ENCODE measurements around the gene NHS. TPM values are rescaled to one million over a fixed set of nuclear protein-coding genes. Genes with fewer than 3 reads are reported as not detected.

The NHS gene
- total and polyA plus RNA-seq, 2 of the 4 experiments (the other 2 are of a cell fraction) = 0.36 to 0.90 TPM

DNA sequence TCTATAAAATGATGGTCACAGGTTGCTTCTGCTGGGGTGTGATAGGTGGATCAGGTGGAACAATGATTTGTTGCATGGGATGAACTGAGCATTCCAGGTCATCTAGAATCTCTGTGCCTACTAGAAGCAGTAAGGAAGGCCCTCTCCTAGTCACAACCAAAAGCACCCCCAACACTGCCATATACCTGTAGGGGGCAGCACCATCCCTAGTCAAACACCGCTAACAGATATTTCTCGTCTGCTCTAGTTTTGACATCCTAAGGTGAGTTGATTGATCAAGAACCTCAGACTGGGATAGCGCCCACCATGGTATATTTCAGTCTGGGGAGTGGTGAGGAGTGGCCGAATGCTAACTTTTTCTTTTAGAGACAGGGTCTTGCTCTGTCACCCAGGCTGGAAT is 160.2 kb downstream of the NHS start:
- Histone ChIP-seq H4K5ac (ENCODE audit: low read depth, low read length) (no peak overlapping the region), H3K4me1 (ENCODE audit: control insufficient read depth, insufficient read depth, low read length) (no peaks in the 10 kb centered on the region), H2AFZ (replicated peaks; ENCODE audit: low read length, poor library complexity) (no peak overlapping the region), H2BK5ac (ENCODE audit: low read depth, low read length, poor library complexity, severe bottlenecking) (no peak overlapping the region), H3K9me1 (ENCODE audit: insufficient read depth, low read length) (no peaks in the 10 kb centered on the region; the same call in 1 of the 2 replicates), H3K9ac (ENCODE audit: low read depth, low read length) (no peak overlapping the region), H3K4ac (ENCODE audit: low read depth, low read length) (no peak overlapping the region), H3K23ac (ENCODE audit: low read depth, low read length) (no peak overlapping the region), H2AK9ac (replicated peaks; ENCODE audit: low read depth, low read length, poor library complexity) (no peak overlapping the region), H3K36me3 (ENCODE audit: control insufficient read depth, insufficient read depth, low read length) (no peaks in the 10 kb centered on the region), H3K18ac (ENCODE audit: low read depth, low read length) (no peak overlapping the region), H3K27me3 (ENCODE audit: control insufficient read depth, insufficient read depth, low read length) (no peaks in the 10 kb centered on the region; the same call in none of the 2 replicates), H3K4me2 (ENCODE audit: low read depth, low read length) (no peak overlapping the region), H3K4me3 (ENCODE audit: insufficient read depth, low read depth, low read length) (no peak overlapping the region), H2BK120ac (ENCODE audit: low read depth, low read length) (no peak overlapping the region), H2BK20ac (ENCODE audit: low read depth, low read length) (no peak overlapping the region), H3K79me1 (ENCODE audit: low read depth in 1 of 2, low read length in 2 of 2) (no peaks in the 10 kb centered on the region; a peak in 1 of 4 replicates), H2BK15ac (ENCODE audit: low read depth, low read length) (no peak overlapping the region), H4K91ac (ENCODE audit: insufficient read depth, low read depth, low read length) (no peak overlapping the region), H4K8ac (ENCODE audit: low read depth in 2 of 2, low read length in 2 of 2) (no peak overlapping the region), H3K9me3 (ENCODE audit: control insufficient read depth, insufficient read depth, low read length) (peaks cover 2% of the 10 kb centered on the region; the same call in 1 of the 2 replicates), H4K20me1 (ENCODE audit: insufficient read depth, low read length) (no peaks in the 10 kb centered on the region), H3K14ac (replicated peaks; ENCODE audit: low read depth, low read length) (no peak overlapping the region), H3K27ac (ENCODE audit: insufficient read depth, low read length) (no peak overlapping the region), H2AK5ac (ENCODE audit: low read depth, low read length) (no peak overlapping the region), H3K56ac (ENCODE audit: extremely low read depth, insufficient read depth, low read length) (no peak overlapping the region)
- TF ChIP-seq, protein P1, sequence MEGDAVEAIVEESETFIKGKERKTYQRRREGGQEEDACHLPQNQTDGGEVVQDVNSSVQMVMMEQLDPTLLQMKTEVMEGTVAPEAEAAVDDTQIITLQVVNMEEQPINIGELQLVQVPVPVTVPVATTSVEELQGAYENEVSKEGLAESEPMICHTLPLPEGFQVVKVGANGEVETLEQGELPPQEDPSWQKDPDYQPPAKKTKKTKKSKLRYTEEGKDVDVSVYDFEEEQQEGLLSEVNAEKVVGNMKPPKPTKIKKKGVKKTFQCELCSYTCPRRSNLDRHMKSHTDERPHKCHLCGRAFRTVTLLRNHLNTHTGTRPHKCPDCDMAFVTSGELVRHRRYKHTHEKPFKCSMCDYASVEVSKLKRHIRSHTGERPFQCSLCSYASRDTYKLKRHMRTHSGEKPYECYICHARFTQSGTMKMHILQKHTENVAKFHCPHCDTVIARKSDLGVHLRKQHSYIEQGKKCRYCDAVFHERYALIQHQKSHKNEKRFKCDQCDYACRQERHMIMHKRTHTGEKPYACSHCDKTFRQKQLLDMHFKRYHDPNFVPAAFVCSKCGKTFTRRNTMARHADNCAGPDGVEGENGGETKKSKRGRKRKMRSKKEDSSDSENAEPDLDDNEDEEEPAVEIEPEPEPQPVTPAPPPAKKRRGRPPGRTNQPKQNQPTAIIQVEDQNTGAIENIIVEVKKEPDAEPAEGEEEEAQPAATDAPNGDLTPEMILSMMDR (conservative IDR thresholded peaks at IDR 0.05; ENCODE audit: low read depth, low read length) = peak; percentile 52
- peak; percentile 71 for TF ChIP-seq RAD21 (IDR thresholded peaks at IDR 0.05; ENCODE audit: low read length)
- no peak for TF ChIP-seq FOS (IDR thresholded peaks at IDR 0.05; ENCODE audit: low read depth, low read length)
- TF ChIP-seq MAZ (IDR thresholded peaks at IDR 0.05; ENCODE audit: borderline replicate concordance, low read depth, low read length) = no peak
- no peak for TF ChIP-seq CHD1 (IDR thresholded peaks at IDR 0.05; ENCODE audit: low read depth, low read length)
- TF ChIP-seq CEBPB (IDR thresholded peaks at IDR 0.05; ENCODE audit: low read depth, low read length) = no peak
- no peak for TF ChIP-seq RFX5 (IDR thresholded peaks at IDR 0.05; ENCODE audit: low read depth, low read length)
- TF ChIP-seq, protein P2, sequence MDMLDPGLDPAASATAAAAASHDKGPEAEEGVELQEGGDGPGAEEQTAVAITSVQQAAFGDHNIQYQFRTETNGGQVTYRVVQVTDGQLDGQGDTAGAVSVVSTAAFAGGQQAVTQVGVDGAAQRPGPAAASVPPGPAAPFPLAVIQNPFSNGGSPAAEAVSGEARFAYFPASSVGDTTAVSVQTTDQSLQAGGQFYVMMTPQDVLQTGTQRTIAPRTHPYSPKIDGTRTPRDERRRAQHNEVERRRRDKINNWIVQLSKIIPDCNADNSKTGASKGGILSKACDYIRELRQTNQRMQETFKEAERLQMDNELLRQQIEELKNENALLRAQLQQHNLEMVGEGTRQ (IDR thresholded peaks at IDR 0.05; ENCODE audit: low read depth, low read length) = no peak
- TF ChIP-seq MXI1 (IDR thresholded peaks at IDR 0.05; ENCODE audit: borderline replicate concordance, low read depth, low read length) = no peak
- TF ChIP-seq MAFK (IDR thresholded peaks at IDR 0.05; ENCODE audit: low read depth, low read length) = no peak
- TF ChIP-seq, protein P3, sequence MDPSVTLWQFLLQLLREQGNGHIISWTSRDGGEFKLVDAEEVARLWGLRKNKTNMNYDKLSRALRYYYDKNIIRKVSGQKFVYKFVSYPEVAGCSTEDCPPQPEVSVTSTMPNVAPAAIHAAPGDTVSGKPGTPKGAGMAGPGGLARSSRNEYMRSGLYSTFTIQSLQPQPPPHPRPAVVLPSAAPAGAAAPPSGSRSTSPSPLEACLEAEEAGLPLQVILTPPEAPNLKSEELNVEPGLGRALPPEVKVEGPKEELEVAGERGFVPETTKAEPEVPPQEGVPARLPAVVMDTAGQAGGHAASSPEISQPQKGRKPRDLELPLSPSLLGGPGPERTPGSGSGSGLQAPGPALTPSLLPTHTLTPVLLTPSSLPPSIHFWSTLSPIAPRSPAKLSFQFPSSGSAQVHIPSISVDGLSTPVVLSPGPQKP (IDR thresholded peaks at IDR 0.05; ENCODE audit: borderline replicate concordance, low read depth, low read length) = no peak
- peak; percentile 57 for TF ChIP-seq SMC3 (IDR thresholded peaks at IDR 0.05; ENCODE audit: low read depth, low read length)
- TF ChIP-seq NFE2L2 (IDR thresholded peaks at IDR 0.05; ENCODE audit: low read depth, low read length) = no peak
- TF ChIP-seq BHLHE40 (IDR thresholded peaks at IDR 0.05; ENCODE audit: low read depth, low read length) = no peak
- no peak for TF ChIP-seq RCOR1 (IDR thresholded peaks at IDR 0.05; ENCODE audit: insufficient replicate concordance, low read length)
- no peak for TF ChIP-seq POLR2A (IDR thresholded peaks at IDR 0.05; ENCODE audit: low read depth, low read length)
- no TSS peak for BruUV-seq (replicated peaks)
- ATAC-seq (ENCODE audit: low read depth) (no peak; the same call in 1 of the 2 replicates), DNase-seq (peak; percentile 20)
- intact Hi-C loops (cut with micrococcal nuclease) = loop anchor here (1.0 to 10.0 kb wide), 3 partner anchors 56 to 154 kb away; no protein-coding TSS in a partner anchor
- in situ Hi-C loops (cut with MboI; ENCODE audit: low sequenced_read_pairs) = no loop called here
- ChIA-PET POLR2A (ENCODE audit: unreplicated experiment) (no interaction called here), CTCF (interaction anchor here (1.2 kb wide), 1 partner anchor 155 kb away, joined by 4 read pairs; no protein-coding TSS in a partner anchor)
- 70% methylated on average over 2 of the region's 4 CpGs; no CpG with 5 or more reads in 1 of the 2 experiments for WGBS, 2 experiments (ENCODE audit: extremely low coverage in 2 of 2, insufficient read length in 1 of 2)
- dilution Hi-C loops (cut with HindIII; ENCODE audit: low sequenced_read_pairs, unreplicated experiment) = no loop called here
